ENCODE data around the gene HTT-AS. TPM values are rescaled to one million over a fixed set of nuclear protein-coding genes. Genes with fewer than 3 reads are reported as not detected.

Gene HTT-AS
- total and polyA plus RNA-seq, 8 donors: not detected

DNA sequence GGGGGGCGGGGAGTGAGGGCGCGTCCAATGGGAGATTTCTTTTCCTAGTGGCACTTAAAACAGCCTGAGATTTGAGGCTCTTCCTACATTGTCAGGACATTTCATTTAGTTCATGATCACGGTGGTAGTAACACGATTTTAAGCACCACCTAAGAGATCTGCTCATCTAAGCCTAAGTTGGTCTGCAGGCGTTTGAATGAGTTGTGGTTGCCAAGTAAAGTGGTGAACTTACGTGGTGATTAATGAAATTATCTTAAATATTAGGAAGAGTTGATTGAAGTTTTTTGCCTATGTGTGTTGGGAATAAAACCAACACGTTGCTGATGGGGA is 1.3 kb upstream of the HTT-AS start:
- intact Hi-C loops (cut with DNase I; ENCODE audit: low total_unique reads): no loop called here
- WGBS, 5 donors: 0 to 1% (median 1%) methylated on average over 6 to 8 of the region's 8 CpGs

DNA sequence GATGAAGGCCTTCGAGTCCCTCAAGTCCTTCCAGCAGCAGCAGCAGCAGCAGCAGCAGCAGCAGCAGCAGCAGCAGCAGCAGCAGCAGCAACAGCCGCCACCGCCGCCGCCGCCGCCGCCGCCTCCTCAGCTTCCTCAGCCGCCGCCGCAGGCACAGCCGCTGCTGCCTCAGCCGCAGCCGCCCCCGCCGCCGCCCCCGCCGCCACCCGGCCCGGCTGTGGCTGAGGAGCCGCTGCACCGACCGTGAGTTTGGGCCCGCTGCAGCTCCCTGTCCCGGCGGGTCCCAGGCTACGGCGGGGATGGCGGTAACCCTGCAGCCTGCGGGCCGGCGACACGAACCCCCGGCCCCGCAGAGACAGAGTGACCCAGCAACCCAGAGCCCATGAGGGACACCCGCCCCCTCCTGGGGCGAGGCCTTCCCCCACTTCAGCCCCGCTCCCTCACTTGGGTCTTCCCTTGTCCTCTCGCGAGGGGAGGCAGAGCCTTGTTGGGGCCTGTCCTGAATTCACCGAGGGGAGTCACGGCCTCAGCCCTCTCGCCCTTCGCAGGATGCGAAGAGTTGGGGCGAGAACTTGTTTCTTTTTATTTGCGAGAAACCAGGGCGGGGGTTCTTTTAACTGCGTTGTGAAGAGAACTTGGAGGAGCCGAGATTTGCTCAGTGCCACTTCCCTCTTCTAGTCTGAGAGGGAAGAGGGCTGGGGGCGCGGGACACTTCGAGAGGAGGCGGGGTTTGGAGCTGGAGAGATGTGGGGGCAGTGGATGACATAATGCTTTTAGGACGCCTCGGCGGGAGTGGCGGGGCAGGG is 711 bp upstream of the HTT-AS start:
- peak; percentile 42 to 91 for DNase-seq
- Histone ChIP-seq H3K9me3 (no peaks in the 10 kb centered on the region), H3K4me1 (peaks cover 17 to 59% (median 45%) of the 10 kb centered on the region in 4 donors), H3K27ac (peak overlapping the region; percentile 89 to 94 (median 91)), H3K4me3 (peak overlapping the region; percentile 77 to 98 (median 93)), H3K36me3 (no peaks in the 10 kb centered on the region), H3K27me3 (no peaks in the 10 kb centered on the region)
- TF ChIP-seq, protein P1, sequence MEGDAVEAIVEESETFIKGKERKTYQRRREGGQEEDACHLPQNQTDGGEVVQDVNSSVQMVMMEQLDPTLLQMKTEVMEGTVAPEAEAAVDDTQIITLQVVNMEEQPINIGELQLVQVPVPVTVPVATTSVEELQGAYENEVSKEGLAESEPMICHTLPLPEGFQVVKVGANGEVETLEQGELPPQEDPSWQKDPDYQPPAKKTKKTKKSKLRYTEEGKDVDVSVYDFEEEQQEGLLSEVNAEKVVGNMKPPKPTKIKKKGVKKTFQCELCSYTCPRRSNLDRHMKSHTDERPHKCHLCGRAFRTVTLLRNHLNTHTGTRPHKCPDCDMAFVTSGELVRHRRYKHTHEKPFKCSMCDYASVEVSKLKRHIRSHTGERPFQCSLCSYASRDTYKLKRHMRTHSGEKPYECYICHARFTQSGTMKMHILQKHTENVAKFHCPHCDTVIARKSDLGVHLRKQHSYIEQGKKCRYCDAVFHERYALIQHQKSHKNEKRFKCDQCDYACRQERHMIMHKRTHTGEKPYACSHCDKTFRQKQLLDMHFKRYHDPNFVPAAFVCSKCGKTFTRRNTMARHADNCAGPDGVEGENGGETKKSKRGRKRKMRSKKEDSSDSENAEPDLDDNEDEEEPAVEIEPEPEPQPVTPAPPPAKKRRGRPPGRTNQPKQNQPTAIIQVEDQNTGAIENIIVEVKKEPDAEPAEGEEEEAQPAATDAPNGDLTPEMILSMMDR (IDR thresholded peaks at IDR 0.05): no peak
- TF ChIP-seq EP300 (IDR thresholded peaks at IDR 0.05) (no peak), POLR2A (IDR thresholded peaks at IDR 0.05) (no peak), POLR2AphosphoS5 (IDR thresholded peaks at IDR 0.05) (no peak)
- 0 to 1% (median 0%) methylated on average over 21 to 60 of the region's 60 CpGs for WGBS, 5 donors
- intact Hi-C loops (cut with DNase I; ENCODE audit: low total_unique reads): no loop called here

More for the DNA sequence above, 1.3 kb upstream of the HTT-AS start:
- TF ChIP-seq, protein P1 (IDR thresholded peaks at IDR 0.05): no peak
- TF ChIP-seq POLR2A (IDR thresholded peaks at IDR 0.05): no peak
- TF ChIP-seq POLR2AphosphoS5 (IDR thresholded peaks at IDR 0.05): no peak
- TF ChIP-seq EP300 (IDR thresholded peaks at IDR 0.05): no peak
- Histone ChIP-seq H3K27ac (peak overlapping the region in 4 of 5 donors; percentile 89 to 94 (median 91)), H3K4me1 (peaks cover 17 to 59% (median 45%) of the 10 kb centered on the region in 4 donors), H3K4me3 (peak overlapping the region; percentile 77 to 98 (median 93)), H3K9me3 (no peaks in the 10 kb centered on the region), H3K36me3 (no peaks in the 10 kb centered on the region), H3K27me3 (no peaks in the 10 kb centered on the region)
- DNase-seq: no peak

DNA sequence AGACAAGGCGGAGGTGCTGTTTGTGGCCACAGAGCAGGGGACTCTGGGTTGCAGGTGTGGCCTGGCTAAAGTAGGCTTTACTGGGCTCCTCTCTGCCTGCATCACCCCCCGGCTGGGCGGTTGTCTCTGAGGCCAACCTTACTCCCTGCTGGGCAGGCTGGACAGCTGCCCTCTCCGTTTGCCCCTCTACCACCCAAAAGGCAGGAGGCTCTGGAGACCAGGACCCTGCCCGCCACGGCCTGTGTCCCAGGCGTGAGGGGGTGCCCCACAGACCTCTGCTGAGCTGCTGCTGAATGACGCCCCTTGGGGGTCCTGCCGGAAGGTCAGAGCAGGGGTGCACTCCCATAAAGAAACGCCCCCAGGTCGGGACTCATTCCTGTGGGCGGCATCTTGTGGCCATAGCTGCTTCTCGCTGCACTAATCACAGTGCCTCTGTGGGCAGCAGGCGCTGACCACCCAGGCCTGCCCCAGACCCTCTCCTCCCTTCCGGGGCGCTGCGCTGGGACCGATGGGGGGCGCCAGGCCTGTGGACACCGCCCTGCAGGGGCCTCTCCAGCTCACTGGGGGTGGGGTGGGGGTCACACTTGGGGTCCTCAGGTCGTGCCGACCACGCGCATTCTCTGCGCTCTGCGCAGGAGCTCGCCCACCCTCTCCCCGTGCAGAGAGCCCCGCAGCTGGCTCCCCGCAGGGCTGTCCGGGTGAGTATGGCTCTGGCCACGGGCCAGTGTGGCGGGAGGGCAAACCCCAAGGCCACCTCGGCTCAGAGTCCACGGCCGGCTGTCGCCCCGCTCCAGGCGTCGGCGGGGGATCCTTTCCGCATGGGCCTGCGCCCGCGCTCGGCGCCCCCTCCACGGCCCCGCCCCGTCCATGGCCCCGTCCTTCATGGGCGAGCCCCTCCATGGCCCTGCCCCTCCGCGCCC is 920 bp downstream of the HTT-AS start:
- H3K4me3 ChIP-seq: peak overlapping the region; percentile 77 to 98 (median 93)
- WGBS, 5 donors: 7 to 23% (median 14%) methylated on average over 16 to 54 of the region's 54 CpGs
- no peak for TF ChIP-seq EP300 (IDR thresholded peaks at IDR 0.05)
- no peak for TF ChIP-seq POLR2A (IDR thresholded peaks at IDR 0.05)
- TF ChIP-seq, protein P1 (IDR thresholded peaks at IDR 0.05): peak in 1 of 7 experiments; percentile 19
- TF ChIP-seq POLR2AphosphoS5 (IDR thresholded peaks at IDR 0.05): peak in 2 of 3 donors; percentile 30 to 45
- intact Hi-C loops (cut with DNase I; ENCODE audit: low total_unique reads): no loop called here
- H3K9me3 ChIP-seq: no peaks in the 10 kb centered on the region
- no peaks in the 10 kb centered on the region for H3K27me3 ChIP-seq
- peak overlapping the region; percentile 79 to 94 (median 90) for H3K27ac ChIP-seq
- peaks cover 17 to 44% (median 39%) of the 10 kb centered on the region in 4 donors for H3K4me1 ChIP-seq
- no peaks in the 10 kb centered on the region for H3K36me3 ChIP-seq
- DNase-seq: no peak

DNA sequence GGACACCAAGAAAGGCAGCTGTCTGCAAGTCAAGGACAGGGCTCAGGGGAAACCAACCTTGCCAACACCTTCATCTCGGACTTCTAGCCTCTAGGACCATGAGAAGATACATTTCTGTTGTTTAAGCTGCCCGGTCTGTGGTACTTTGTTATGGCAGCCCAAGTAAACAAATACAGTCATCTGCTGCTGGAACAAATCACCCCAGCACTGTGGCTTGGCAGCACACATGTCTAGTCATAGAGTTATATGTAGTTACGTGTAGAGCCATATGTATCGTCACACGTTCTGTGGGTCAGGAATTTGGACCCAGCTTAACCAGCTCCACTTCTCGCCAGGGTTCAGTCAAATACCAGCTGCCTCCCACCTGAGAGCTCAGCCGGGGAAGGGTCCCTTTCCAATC is 2.5 kb downstream of the HTT-AS start:
- H3K36me3 ChIP-seq: no peaks in the 10 kb centered on the region
- H3K4me3 ChIP-seq: no peak overlapping the region
- intact Hi-C loops (cut with DNase I; ENCODE audit: low total_unique reads): no loop called here
- peaks cover 17 to 28% (median 26%) of the 10 kb centered on the region in 4 donors for H3K4me1 ChIP-seq
- no peaks in the 10 kb centered on the region for H3K27me3 ChIP-seq
- TF ChIP-seq POLR2A (IDR thresholded peaks at IDR 0.05) (no peak), POLR2AphosphoS5 (IDR thresholded peaks at IDR 0.05) (no peak), EP300 (IDR thresholded peaks at IDR 0.05) (no peak)
- TF ChIP-seq, protein P1 (IDR thresholded peaks at IDR 0.05): no peak
- H3K9me3 ChIP-seq: no peaks in the 10 kb centered on the region
- 78 to 86% (median 84%) methylated on average over 7 of the region's 7 CpGs for WGBS, 5 donors
- H3K27ac ChIP-seq: no peak overlapping the region
- DNase-seq: no peak

Measured in stomach (tissue), 9 donors.